ENCODE results near the gene STAM. TPM values are rescaled to one million over a fixed set of nuclear protein-coding genes. Genes with fewer than 3 reads are reported as not detected.

STAM gene
- total and polyA plus RNA-seq, 2 donors (not counting 3 experiments of a cell fraction or from before 2014, with no cell fraction given), result 17.7 to 20.0 TPM

DNA sequence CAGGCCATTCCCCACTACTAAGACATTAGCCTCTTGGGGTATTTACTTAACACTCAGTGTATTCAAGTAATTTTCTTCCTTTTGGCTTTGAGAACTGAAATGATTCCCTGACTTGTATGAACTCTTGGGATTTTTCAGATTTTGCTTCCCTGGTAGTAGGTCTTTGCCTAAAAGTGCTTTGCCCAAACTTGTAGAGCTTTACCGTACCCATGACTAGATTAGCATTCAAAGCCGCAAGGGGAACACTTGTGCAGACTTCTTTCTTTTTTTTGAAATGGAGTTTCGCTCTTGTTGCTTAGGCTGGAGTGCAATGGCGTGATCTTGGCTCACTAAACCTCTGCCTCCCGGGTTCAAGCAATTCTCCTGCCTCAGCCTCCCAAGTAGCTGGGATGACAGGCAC, 6.1 kb upstream of the STAM start:
- CTCF ChIA-PET, result no interaction called here
- dilution Hi-C loops (cut with MboI; ENCODE audit: extremely low pct_ligation_motif_present, low sequenced_read_pairs), result no loop called here
- no peak for TF ChIP-seq MYC (IDR thresholded peaks at IDR 0.05; ENCODE audit: low read depth, low read length)
- TF ChIP-seq JUN (IDR thresholded peaks at IDR 0.05; ENCODE audit: borderline replicate concordance, insufficient read depth, insufficient read length, low read depth), result no peak
- TF ChIP-seq POLR2A (IDR thresholded peaks at IDR 0.05; ENCODE audit: low read depth, low read length), result no peak
- TF ChIP-seq FOS (IDR thresholded peaks at IDR 0.05; ENCODE audit: borderline replicate concordance, insufficient read depth, low read length), result no peak
- no peak for TF ChIP-seq GATA2 (IDR thresholded peaks at IDR 0.05; ENCODE audit: insufficient read depth, insufficient read length, low read depth, low read length)
- TF ChIP-seq, protein P1, sequence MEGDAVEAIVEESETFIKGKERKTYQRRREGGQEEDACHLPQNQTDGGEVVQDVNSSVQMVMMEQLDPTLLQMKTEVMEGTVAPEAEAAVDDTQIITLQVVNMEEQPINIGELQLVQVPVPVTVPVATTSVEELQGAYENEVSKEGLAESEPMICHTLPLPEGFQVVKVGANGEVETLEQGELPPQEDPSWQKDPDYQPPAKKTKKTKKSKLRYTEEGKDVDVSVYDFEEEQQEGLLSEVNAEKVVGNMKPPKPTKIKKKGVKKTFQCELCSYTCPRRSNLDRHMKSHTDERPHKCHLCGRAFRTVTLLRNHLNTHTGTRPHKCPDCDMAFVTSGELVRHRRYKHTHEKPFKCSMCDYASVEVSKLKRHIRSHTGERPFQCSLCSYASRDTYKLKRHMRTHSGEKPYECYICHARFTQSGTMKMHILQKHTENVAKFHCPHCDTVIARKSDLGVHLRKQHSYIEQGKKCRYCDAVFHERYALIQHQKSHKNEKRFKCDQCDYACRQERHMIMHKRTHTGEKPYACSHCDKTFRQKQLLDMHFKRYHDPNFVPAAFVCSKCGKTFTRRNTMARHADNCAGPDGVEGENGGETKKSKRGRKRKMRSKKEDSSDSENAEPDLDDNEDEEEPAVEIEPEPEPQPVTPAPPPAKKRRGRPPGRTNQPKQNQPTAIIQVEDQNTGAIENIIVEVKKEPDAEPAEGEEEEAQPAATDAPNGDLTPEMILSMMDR (IDR thresholded peaks at IDR 0.05; ENCODE audit: extremely low read depth in 1 of 2, insufficient read depth in 1 of 2, low read depth in 1 of 2, low read length in 2 of 2), result no peak
- no peak for TF ChIP-seq POLR2AphosphoS5 (IDR thresholded peaks at IDR 0.05; ENCODE audit: insufficient read depth, low read depth, low read length)
- TF ChIP-seq, protein P2, sequence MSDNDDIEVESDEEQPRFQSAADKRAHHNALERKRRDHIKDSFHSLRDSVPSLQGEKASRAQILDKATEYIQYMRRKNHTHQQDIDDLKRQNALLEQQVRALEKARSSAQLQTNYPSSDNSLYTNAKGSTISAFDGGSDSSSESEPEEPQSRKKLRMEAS (IDR thresholded peaks at IDR 0.05; ENCODE audit: insufficient read depth, insufficient read length), result no peak
- TF ChIP-seq EZH2 (IDR thresholded peaks at IDR 0.05; ENCODE audit: borderline replicate concordance, low read depth, low read length, severe bottlenecking), result no peak

More for the DNA sequence above, 6.1 kb upstream of the STAM start:
- Histone ChIP-seq H3K9me3 (replicated peaks; ENCODE audit: control insufficient read depth, insufficient read depth, low read length) (no peaks in the 10 kb centered on the region), H3K4me2 (ENCODE audit: insufficient read depth, low read length) (no peak overlapping the region), H3K36me3 (ENCODE audit: control insufficient read depth in 2 of 2, extremely low read depth in 1 of 2, insufficient read depth in 2 of 2, low read length in 2 of 2) (no peaks in the 10 kb centered on the region), H3K27me3 (ENCODE audit: control insufficient read depth in 2 of 2, insufficient read depth in 2 of 2, low read length in 2 of 2) (no peaks in the 10 kb centered on the region), H3K9me1 (replicated peaks; ENCODE audit: control insufficient read depth, extremely low read depth, insufficient read depth, low read length) (no peaks in the 10 kb centered on the region), H3K4me1 (ENCODE audit: control insufficient read depth, extremely low read depth, insufficient read depth, low read length) (peaks cover 3% of the 10 kb centered on the region), H3K9ac (replicated peaks; ENCODE audit: extremely low read depth, insufficient read depth, low read length) (no peak overlapping the region), H3K27ac (ENCODE audit: insufficient read depth, low read depth, low read length) (no peak overlapping the region), H2AFZ (ENCODE audit: low read depth, low read length) (no peak overlapping the region), H3K4me3 (replicated peaks in 1 of 3; ENCODE audit: insufficient read depth in 1 of 3, low read depth in 1 of 3, low read length in 3 of 3) (no peak overlapping the region), H3K79me2 (ENCODE audit: control insufficient read depth, insufficient read depth, low read length) (peaks cover 2% of the 10 kb centered on the region), H4K20me1 (replicated peaks; ENCODE audit: control insufficient read depth, extremely low read depth, insufficient read depth, low read length) (no peaks in the 10 kb centered on the region)
- BruUV-seq (replicated peaks), result no TSS peak
- intact Hi-C loops (cut with micrococcal nuclease), result no loop called here
- POLR2A ChIA-PET, result no interaction called here
- FAIRE-seq (no peak), DNase-seq (ENCODE audit: low read depth, low spot score) (no peak)
